ENCODE measurements around the gene MATN4.

GRCh38 chr20:45344168-45344860 lies 36.2 kb upstream of the MATN4 start:
- TF ChIP-seq CTCF (IDR thresholded peaks at IDR 0.05) (no peak), POLR2AphosphoS5 (IDR thresholded peaks at IDR 0.05) (peak in 1 of 3 donors; percentile 31)
